H9 (cell line): ENCODE data around the gene SCML2. TPM values are rescaled to one million over a fixed set of nuclear protein-coding genes. Genes with fewer than 3 reads are reported as not detected.

Source experiments
- DNase-seq: peaks from one replicate; pipeline ENCODE4 v3.0.0-alpha.2; 2017
- H2AFZ ChIP-seq: one replicate; pipeline ENCODE4 v1.6.1; 2013; ENCODE audit warnings: mild to moderate bottlenecking, low read length, control low read depth, moderate library complexity
- H2AK5ac ChIP-seq: 2 replicates; pipeline ENCODE4 v1.6.1; 2013; ENCODE audit warnings: low read length, control low read depth, mixed read lengths; ENCODE audit not compliant: insufficient read length
- H2BK120ac ChIP-seq: one replicate; pipeline ENCODE4 v1.6.1; 2013; ENCODE audit warnings: low read depth, mild to moderate bottlenecking, low read length, control low read depth, inconsistent platforms; ENCODE audit not compliant: poor library complexity, severe bottlenecking
- H2BK12ac ChIP-seq: 2 replicates; pipeline ENCODE4 v1.6.1; 2013; ENCODE audit warnings: low read length, control low read depth, mixed read lengths, low read depth; ENCODE audit not compliant: insufficient read length
- H2BK15ac ChIP-seq: 2 replicates; pipeline ENCODE4 v1.6.1; 2013; ENCODE audit warnings: low read depth, low read length, control low read depth
- H2BK20ac ChIP-seq: one replicate; pipeline ENCODE4 v1.6.1; 2013; ENCODE audit warnings: low read depth, mild to moderate bottlenecking, low read length, control low read depth, inconsistent platforms; ENCODE audit not compliant: poor library complexity, severe bottlenecking
- H2BK5ac ChIP-seq: 2 replicates; pipeline ENCODE4 v1.6.1; 2013; ENCODE audit warnings: low read length, control low read depth, mixed read lengths; ENCODE audit not compliant: insufficient read length
- H3K14ac ChIP-seq: 2 replicates; pipeline ENCODE4 v1.6.1; 2013; ENCODE audit warnings: low read length, control low read depth; ENCODE audit not compliant: insufficient read depth
- H3K18ac ChIP-seq: 2 replicates; pipeline ENCODE4 v1.6.1; 2013; ENCODE audit warnings: low read depth, mild to moderate bottlenecking, mixed read lengths, low read length, control low read depth; ENCODE audit not compliant: insufficient read length
- H3K23ac ChIP-seq: 2 replicates; pipeline ENCODE4 v1.6.1; 2013; ENCODE audit warnings: low read length, control low read depth, mixed read lengths, low read depth; ENCODE audit not compliant: insufficient read length
- H3K23me2 ChIP-seq: 2 replicates; pipeline ENCODE4 v1.6.1; 2013; ENCODE audit warnings: low read depth, mild to moderate bottlenecking, mixed read lengths, low read length, control low read depth; ENCODE audit not compliant: insufficient read length, poor library complexity, severe bottlenecking
- H3K27ac ChIP-seq: 2 replicates; pipeline ENCODE4 v1.5.1; 2013; ENCODE audit warnings: low read length, control low read depth, mixed read lengths, low read depth; ENCODE audit not compliant: insufficient read length
- H3K27me3 ChIP-seq: 2 replicates; pipeline ENCODE4 v1.6.1; 2013; ENCODE audit warnings: low read length, control low read depth, inconsistent platforms; ENCODE audit not compliant: insufficient read depth
- H3K4ac ChIP-seq: 2 replicates; pipeline ENCODE4 v1.6.1; 2013; ENCODE audit warnings: low read depth, mild to moderate bottlenecking, control low read depth, inconsistent platforms, low read length, moderate library complexity
- H3K4me1 ChIP-seq: 2 replicates; pipeline ENCODE4 v1.6.1; 2013; ENCODE audit warnings: low read length, control low read depth, inconsistent platforms; ENCODE audit not compliant: insufficient read depth
- H3K4me2 ChIP-seq: 2 replicates; pipeline ENCODE4 v1.6.1; 2013; ENCODE audit warnings: low read length, control low read depth, mixed read lengths; ENCODE audit not compliant: insufficient read length, insufficient read depth
- H3K56ac ChIP-seq: 2 replicates; pipeline ENCODE4 v1.6.1; 2013; ENCODE audit warnings: low read depth, mild to moderate bottlenecking, mixed read lengths, low read length, control low read depth; ENCODE audit not compliant: insufficient read length
- H3K79me1 ChIP-seq: 2 replicates; pipeline ENCODE4 v1.6.1; 2013; ENCODE audit warnings: low read depth, mild to moderate bottlenecking, moderate library complexity, low read length, control low read depth, inconsistent platforms; ENCODE audit not compliant: insufficient read depth, poor library complexity, severe bottlenecking
- H3K79me2 ChIP-seq: 2 replicates; pipeline ENCODE4 v1.6.1; 2013; ENCODE audit warnings: low read length, control low read depth, inconsistent platforms; ENCODE audit not compliant: insufficient read depth
- H3K9ac ChIP-seq: 2 replicates; pipeline ENCODE4 v1.6.1; 2013; ENCODE audit warnings: low read length, control low read depth, mixed read lengths; ENCODE audit not compliant: insufficient read length; ENCODE audit errors: extremely low read depth
- H3K9me3 ChIP-seq: one replicate; pipeline ENCODE4 v1.6.1; 2013; ENCODE audit warnings: low read depth, low read length, inconsistent platforms; ENCODE audit not compliant: control insufficient read depth
- H3T11ph ChIP-seq: one replicate; pipeline ENCODE4 v1.6.1; 2013; ENCODE audit warnings: mild to moderate bottlenecking, low read length, control low read depth, inconsistent platforms
- H4K20me1 ChIP-seq: one replicate; pipeline ENCODE4 v1.6.1; 2013; ENCODE audit not compliant: control insufficient read depth, insufficient read length, insufficient read depth
- H4K5ac ChIP-seq: 2 replicates; pipeline ENCODE4 v1.6.1; 2013; ENCODE audit warnings: low read depth, mild to moderate bottlenecking, mixed read lengths, low read length, control low read depth; ENCODE audit not compliant: insufficient read length
- H4K8ac ChIP-seq: replicated peaks from 2 replicates; pipeline ENCODE4 v1.6.1; 2013; ENCODE audit warnings: low read length, control low read depth, mixed read lengths, low read depth; ENCODE audit not compliant: insufficient read length
- H4K91ac ChIP-seq: 2 replicates; pipeline ENCODE4 v1.6.1; 2013; ENCODE audit warnings: low read depth, mild to moderate bottlenecking, moderate library complexity, mixed read lengths, low read length, control low read depth; ENCODE audit not compliant: insufficient read length
- H3K27ac Mint-ChIP-seq, 3 experiments: 2 replicates in 2 of 3; 3 replicates in 1 of 3; pipeline ENCODE4 v1.8.0; 2020 to 2021; ENCODE audit warnings: mixed read lengths in 3 of 3, mild to moderate bottlenecking in 1 of 3, moderate library complexity in 1 of 3
- H3K27me3 Mint-ChIP-seq: 2 replicates; pipeline ENCODE4 v1.8.0; 2021; ENCODE audit warnings: low read depth, mild to moderate bottlenecking, moderate library complexity, mixed read lengths
- H3K36me3 Mint-ChIP-seq, 3 experiments: 2 replicates in 2 of 3; 3 replicates in 1 of 3; pipeline ENCODE4 v1.8.0; 2020 to 2021; ENCODE audit warnings: low read depth in 3 of 3, mixed read lengths in 3 of 3; ENCODE audit not compliant: insufficient read depth in 1 of 3
- H3K4me1 Mint-ChIP-seq, 2 experiments: 2 replicates each; pipeline ENCODE4 v1.8.0; 2020; ENCODE audit warnings: mixed read lengths in 2 of 2
- H3K4me3 Mint-ChIP-seq, 2 experiments: 2 replicates in 1 of 2; 3 replicates in 1 of 2; pipeline ENCODE4 v1.8.0; 2020 to 2021; ENCODE audit warnings: mild to moderate bottlenecking in 2 of 2, mixed read lengths in 2 of 2, moderate library complexity in 1 of 2
- H3K9me3 Mint-ChIP-seq, 2 experiments: 2 replicates in 1 of 2; 3 replicates in 1 of 2; pipeline ENCODE4 v1.8.0; 2020; ENCODE audit warnings: mild to moderate bottlenecking in 2 of 2, mixed read lengths in 2 of 2, moderate library complexity in 1 of 2
- CTCF ChIP-seq: fragments of 200-600 bp; sonication (generic); conservative IDR thresholded peaks from 3 replicates; pipeline ENCODE4 v1.8.0; 2021; ENCODE audit warnings: antibody characterized with exemption, mild to moderate bottlenecking
- WGBS: extraction: QIAGEN DNeasy Blood & Tissue Kit; methylation state at CpG from one replicate; pipeline ENCODE4 v1.1.7; 2013; ENCODE audit warnings: missing lambda C conversion rate, low lambda C conversion rate, mixed read lengths; ENCODE audit not compliant: insufficient read length; ENCODE audit errors: extremely low coverage; 5-methylcytosine and 5-hydroxymethylcytosine counted together
- total RNA-seq: library from RNA; stranded (reverse); gene quantifications from 2 replicates; pipeline ENCODE4 v1.2.1, GENCODE V29; 2021

The SCML2 gene
- total RNA-seq, 1 experiment from 2014 or later: 15.5 TPM

- H3K79me1 ChIP-seq: no peaks in the 10 kb centered on the region
- TF ChIP-seq CTCF: no peak
- no peak overlapping the region for H3K4me3 Mint-ChIP-seq
- no peaks in the 10 kb centered on the region for H3K23me2 ChIP-seq
- no peak overlapping the region for H4K5ac ChIP-seq
- no peaks in the 10 kb centered on the region for H3K27me3 ChIP-seq
- H2BK20ac ChIP-seq: no peak overlapping the region
- peaks cover 30% of the 10 kb centered on the region for H3K9me3 ChIP-seq
- H3K9ac ChIP-seq: no peak overlapping the region
- no peak overlapping the region for H2BK12ac ChIP-seq
- H3K9me3 Mint-ChIP-seq: peaks cover 78 to 83% of the 10 kb centered on the region in 2 experiments
- H3K23ac ChIP-seq: no peak overlapping the region
- no peaks in the 10 kb centered on the region for H4K20me1 ChIP-seq
- H2BK5ac ChIP-seq: no peak overlapping the region
- H4K91ac ChIP-seq: no peak overlapping the region
- H3K56ac ChIP-seq: no peak overlapping the region
- no peak overlapping the region for H2AK5ac ChIP-seq
- peaks cover 13 to 23% (median 22%) of the 10 kb centered on the region in 3 experiments for H3K36me3 Mint-ChIP-seq
- H3K27ac ChIP-seq: no peak overlapping the region
- no peak overlapping the region for H3K4ac ChIP-seq
- H3T11ph ChIP-seq: no peak overlapping the region
- no peak for DNase-seq
- H3K4me2 ChIP-seq: no peak overlapping the region
- WGBS: no CpG with 5 or more reads among the region's 4 CpGs
- H3K18ac ChIP-seq: no peak overlapping the region
- peaks cover 3 to 6% of the 10 kb centered on the region in 2 experiments; a peak in 3 of 4 replicates for H3K4me1 Mint-ChIP-seq
- H3K27me3 Mint-ChIP-seq: no peaks in the 10 kb centered on the region
- no peak overlapping the region for H2AFZ ChIP-seq
- H2BK120ac ChIP-seq: no peak overlapping the region
- H3K14ac ChIP-seq: no peak overlapping the region
- H3K79me2 ChIP-seq: no peaks in the 10 kb centered on the region
- no peak overlapping the region for H2BK15ac ChIP-seq
- no peak overlapping the region for H4K8ac ChIP-seq
- no peaks in the 10 kb centered on the region for H3K4me1 ChIP-seq
- H3K27ac Mint-ChIP-seq: no peak overlapping the region
Measured at GRCh38 chrX:18278449-18278848, 76.0 kb downstream of the SCML2 start.
